GM12878 (cell line): ENCODE measurements around the gene ATL2. TPM values are rescaled to one million over a fixed set of nuclear protein-coding genes. Genes with fewer than 3 reads are reported as not detected.

ENCODE experiments used
- CHD2 ChIP-seq: IDR thresholded peaks from 2 replicates; pipeline ENCODE4 v1.6.1; 2011; ENCODE audit warnings: low read depth, low read length, improper control_type of control experiment, borderline replicate concordance
- CUX1 ChIP-seq: IDR thresholded peaks from 2 replicates; pipeline ENCODE4 v1.6.1; 2012; ENCODE audit warnings: improper control_type of control experiment, low read depth, low read length; ENCODE audit not compliant: insufficient replicate concordance
- FOXM1 ChIP-seq: IDR thresholded peaks from 2 replicates; pipeline ENCODE4 v1.6.1; 2012; ENCODE audit warnings: low read depth, mild to moderate bottlenecking, inconsistent platforms, low read length, moderate library complexity
- MXI1 ChIP-seq: fragments of 150-350 bp; IDR thresholded peaks from 2 replicates; pipeline ENCODE4 v1.6.1; 2011; ENCODE audit warnings: low read depth, mild to moderate bottlenecking, inconsistent platforms, low read length, improper control_type of control experiment
- PKNOX1 ChIP-seq: fragments of 450-650 bp; IDR thresholded peaks from 2 replicates; pipeline ENCODE4 v1.6.1; 2016; ENCODE audit warnings: mild to moderate bottlenecking
- USF1 ChIP-seq: IDR thresholded peaks from 2 replicates; pipeline ENCODE4 v1.6.1; 2011; ENCODE audit warnings: borderline replicate concordance, low read depth, mild to moderate bottlenecking, moderate library complexity, mixed read lengths, low read length; ENCODE audit not compliant: insufficient read depth; ENCODE audit errors: extremely low read length
- polyA plus RNA-seq, 11 experiments: library from polyadenylated mRNA; depleted of rRNA in 4 of 11; unstranded in 6 of 11; stranded (reverse) in 5 of 11; fragments of >200 nt; fragmentation: Nextera tagmentation in 4 of 11; fragmentation: Illumina TruSeq in 1 of 11; extraction: Ambion mirVana in 4 of 11; extraction: Trizol in 1 of 11; gene quantifications; 1 replicate in 1 of 11; 2 replicates in 10 of 11; pipeline versions ENCODE4 v1.2.1 to v1.2.3, GENCODE V29; 2011 to 2016; ENCODE audit warnings: inconsistent platforms in 2 of 11, missing spikeins in 2 of 11, low read depth in 1 of 11
- total RNA-seq, 4 experiments: library from RNA; depleted of rRNA in 3 of 4; stranded (reverse); fragments of >200 nt in 3 of 4; fragmentation: Illumina TruSeq in 1 of 4; extraction: Trizol in 1 of 4; gene quantifications; 2 replicates each; pipeline versions ENCODE4 v1.2.1 to v1.2.3, GENCODE V29; 2013 to 2021

ATL2 gene
- total and polyA plus RNA-seq, 10 of the 15 experiments (the other 5 are each of a cell fraction or from before 2014, with no cell fraction given) = 8.6 to 51.5 (median 41.8) TPM

- no peak for TF ChIP-seq FOXM1
- peak; percentile 19; the same call in 1 of the 2 replicates for TF ChIP-seq MXI1
- peak; percentile 32 for TF ChIP-seq USF1
- no peak for TF ChIP-seq CHD2
- no peak for TF ChIP-seq PKNOX1
- no peak for TF ChIP-seq CUX1
Observed at GRCh38 chr2:38376346-38377049, 575 bp downstream of the ATL2 start (continued).
